D721Med (cell line): Measurements from ENCODE around the gene AATF.

Source experiments
- DNase-seq: peaks from one replicate; pipeline ENCODE4 v3.0.0; 2011; ENCODE audit warnings: low spot score; ENCODE audit not compliant: insufficient read length
- FAIRE-seq: peaks from 2 replicates; lab custom pipeline; 2011; peaks lifted over from hg19 to GRCh38; lab: Jason Lieb, UNC
- TF ChIP-seq, protein P1 (sequence below): IDR thresholded peaks from 2 replicates; pipeline ENCODE4 v1.5.1; 2012; ENCODE audit warnings: mild to moderate bottlenecking, control low read depth; ENCODE audit not compliant: insufficient read depth; ENCODE audit errors: missing control alignments

The AATF gene

DNA sequence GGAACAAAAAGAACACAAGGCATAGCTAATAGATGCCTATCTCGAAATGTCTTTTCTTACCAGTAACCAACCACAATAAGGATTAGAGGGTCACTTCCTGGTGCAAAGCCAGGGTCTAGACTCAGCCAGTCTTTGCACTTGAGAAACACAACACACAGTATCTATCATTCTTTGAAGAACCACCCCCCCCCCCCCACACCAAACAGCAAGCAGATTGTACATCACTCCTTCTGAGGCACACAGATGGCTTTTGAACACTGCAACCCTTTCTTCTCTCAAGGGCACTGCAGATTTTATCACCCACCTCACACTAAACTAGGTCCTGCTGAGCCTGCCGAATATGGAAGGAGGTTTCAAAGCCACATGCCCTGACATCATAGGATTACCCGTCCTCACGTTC, 145.6 kb downstream of the AATF start:
- DNase-seq (no peak), FAIRE-seq (no peak)
- TF ChIP-seq, protein P1, sequence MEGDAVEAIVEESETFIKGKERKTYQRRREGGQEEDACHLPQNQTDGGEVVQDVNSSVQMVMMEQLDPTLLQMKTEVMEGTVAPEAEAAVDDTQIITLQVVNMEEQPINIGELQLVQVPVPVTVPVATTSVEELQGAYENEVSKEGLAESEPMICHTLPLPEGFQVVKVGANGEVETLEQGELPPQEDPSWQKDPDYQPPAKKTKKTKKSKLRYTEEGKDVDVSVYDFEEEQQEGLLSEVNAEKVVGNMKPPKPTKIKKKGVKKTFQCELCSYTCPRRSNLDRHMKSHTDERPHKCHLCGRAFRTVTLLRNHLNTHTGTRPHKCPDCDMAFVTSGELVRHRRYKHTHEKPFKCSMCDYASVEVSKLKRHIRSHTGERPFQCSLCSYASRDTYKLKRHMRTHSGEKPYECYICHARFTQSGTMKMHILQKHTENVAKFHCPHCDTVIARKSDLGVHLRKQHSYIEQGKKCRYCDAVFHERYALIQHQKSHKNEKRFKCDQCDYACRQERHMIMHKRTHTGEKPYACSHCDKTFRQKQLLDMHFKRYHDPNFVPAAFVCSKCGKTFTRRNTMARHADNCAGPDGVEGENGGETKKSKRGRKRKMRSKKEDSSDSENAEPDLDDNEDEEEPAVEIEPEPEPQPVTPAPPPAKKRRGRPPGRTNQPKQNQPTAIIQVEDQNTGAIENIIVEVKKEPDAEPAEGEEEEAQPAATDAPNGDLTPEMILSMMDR: no peak

DNA sequence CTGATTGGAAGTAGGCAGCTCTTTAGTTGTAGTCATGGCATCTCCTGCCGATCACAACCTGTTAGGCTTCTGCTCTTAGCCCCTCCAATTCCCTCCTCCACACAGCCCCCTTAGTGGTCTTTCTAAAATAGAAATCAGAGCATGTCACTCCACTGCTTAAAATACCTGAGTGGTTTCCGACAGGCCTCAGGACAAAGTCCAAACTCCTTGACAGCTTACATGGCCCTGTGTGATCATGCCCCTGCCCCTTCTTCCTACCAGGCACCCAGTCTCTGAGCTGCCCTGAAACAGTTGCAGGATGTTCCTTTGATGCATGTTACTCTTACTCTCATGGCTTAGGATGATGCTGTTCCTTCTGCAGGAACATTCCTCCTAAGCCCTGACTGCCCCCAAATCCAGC, 147.3 kb downstream of the AATF start:
- TF ChIP-seq, protein P1: no peak
- no peak for FAIRE-seq
- no peak for DNase-seq

DNA sequence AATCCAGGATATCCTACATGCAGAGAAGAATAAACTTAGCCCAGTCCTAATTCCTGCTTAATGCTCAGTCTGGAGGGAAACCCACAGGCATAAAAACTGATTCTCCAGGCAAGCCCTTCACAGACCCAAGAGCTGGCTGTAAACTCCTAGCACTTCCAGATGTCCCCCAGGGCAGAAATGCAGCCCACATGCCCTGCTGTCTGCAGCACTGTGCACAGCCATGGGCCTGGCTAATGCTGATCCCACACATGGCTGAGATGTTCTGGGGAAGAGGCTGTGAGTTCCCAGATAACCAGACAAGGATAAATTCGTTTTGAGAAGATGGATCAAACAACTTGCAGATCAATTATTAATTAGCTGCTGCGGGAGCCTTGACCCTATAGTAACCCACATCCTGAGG, 148.4 kb downstream of the AATF start:
- TF ChIP-seq, protein P1: no peak
- FAIRE-seq (no peak), DNase-seq (no peak)

DNA sequence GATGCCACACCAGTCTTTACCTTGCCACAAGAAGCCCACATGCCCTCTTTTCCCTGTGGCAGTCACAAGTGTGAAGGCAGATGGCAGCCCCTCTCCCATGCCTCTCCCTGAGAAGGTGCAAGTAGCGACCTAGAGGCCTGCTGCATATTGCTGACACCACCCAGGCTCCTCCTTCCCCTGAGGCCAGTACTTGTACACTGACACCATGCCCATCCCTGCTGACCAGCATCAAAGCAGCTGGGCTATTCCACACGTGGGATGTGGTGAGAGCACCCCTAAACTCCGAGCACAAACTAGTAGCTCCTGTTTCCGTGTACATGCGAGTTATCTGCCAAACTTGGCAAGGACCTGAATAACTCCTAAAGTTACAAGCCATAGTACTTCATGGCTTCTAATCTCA, 149.4 kb downstream of the AATF start:
- DNase-seq (no peak), FAIRE-seq (no peak)
- TF ChIP-seq, protein P1: no peak

DNA sequence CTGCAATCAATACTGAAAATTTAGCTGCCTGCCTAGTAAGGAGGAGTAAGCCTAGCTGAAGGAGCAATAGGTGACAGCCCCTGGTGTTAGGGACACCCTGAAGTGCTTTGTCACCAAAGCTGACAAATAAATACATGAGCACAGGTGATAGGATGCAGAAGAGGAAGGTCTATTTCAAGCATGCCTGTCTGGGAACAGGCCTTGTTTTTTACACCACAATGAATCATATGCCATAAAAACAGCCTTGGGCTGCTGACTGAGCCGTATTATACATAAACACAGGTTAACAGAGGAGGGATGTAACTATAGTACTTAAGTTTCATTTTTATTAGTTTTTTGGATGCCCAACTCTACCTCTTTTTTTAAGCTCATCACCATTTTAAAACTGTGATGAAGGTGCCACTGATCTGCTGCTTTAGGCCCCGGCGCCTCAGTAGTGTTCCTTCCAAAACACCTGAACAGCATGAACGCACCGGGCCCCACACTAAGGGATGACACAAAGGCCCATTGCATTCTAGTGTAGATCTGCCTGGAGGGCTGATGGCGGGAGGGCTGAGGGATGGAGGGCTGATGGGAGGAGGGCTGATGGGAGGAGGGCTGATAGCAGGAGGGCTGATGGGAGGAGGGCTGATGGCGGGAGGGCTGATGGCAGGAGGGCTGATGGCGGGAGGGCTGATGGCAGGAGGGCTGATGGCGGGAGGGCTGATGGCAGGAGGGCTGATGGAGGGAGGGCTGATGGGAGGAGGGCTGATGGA, 150.3 kb downstream of the AATF start:
- FAIRE-seq (no peak), DNase-seq (no peak)
- TF ChIP-seq, protein P1: no peak

DNA sequence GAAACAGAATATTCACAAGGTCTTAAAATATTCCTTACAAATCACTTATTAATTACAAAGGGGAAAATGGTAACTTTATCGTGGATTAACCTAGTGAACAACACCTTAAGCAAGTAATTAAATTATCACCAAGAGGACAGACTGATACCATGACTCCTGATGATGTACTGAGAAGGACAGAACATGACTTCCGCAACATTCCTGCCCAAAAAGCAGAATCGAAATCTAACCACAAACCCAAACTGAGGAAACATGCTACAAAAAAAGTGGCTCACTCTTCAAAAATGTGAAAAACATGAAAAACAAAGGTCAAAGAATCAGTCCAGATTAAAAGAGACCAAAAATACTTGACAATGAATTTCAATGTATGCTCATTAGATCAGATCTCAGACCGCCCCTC, 151.5 kb downstream of the AATF start:
- no peak for DNase-seq
- FAIRE-seq: no peak
- TF ChIP-seq, protein P1: no peak

DNA sequence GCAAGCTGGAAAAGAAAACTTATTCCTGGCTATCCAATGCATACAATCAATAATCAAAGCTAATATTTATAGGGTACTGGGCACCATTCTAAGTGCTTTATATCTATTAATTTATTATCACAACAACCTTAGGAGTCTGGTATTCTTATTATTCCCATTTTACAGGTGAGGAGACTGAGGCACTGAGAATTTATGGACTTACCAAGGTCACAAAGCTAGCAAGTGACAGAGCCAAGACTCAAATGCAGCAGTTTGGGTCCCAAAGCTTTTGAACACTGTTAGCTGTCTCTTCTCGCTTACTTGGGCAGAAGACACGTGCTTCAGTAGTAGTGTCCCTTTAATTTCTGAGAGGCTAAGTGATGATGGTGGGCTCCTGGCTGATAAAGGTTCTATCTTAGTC, 152.6 kb downstream of the AATF start:
- FAIRE-seq (no peak), DNase-seq (no peak)
- TF ChIP-seq, protein P1: no peak
